ENCODE data around the gene KRT32. TPM values are rescaled to one million over a fixed set of nuclear protein-coding genes. Genes with fewer than 3 reads are reported as not detected.

The KRT32 gene
- total RNA-seq, 1 experiment from 2014 or later, result 0.72 TPM

GRCh38 chr17:41483991-41484826 is 17.0 kb upstream of the KRT32 start:
- CTCF ChIA-PET, result no interaction called here
- no peaks in the 10 kb centered on the region for H3K9me3 ChIP-seq (ENCODE audit: control insufficient read depth, insufficient read depth, low read depth, low read length)
- POLR2A ChIA-PET, result no interaction called here
- H3K27ac ChIP-seq (ENCODE audit: low read length), result no peak overlapping the region
- peaks cover 17% of the 10 kb centered on the region for H3K4me1 ChIP-seq (ENCODE audit: control insufficient read depth, insufficient read depth, low read length)
- H3K4me3 ChIP-seq (ENCODE audit: low read depth in 2 of 2, low read length in 2 of 2), result no peak overlapping the region
- DNase-seq (ENCODE audit: low read depth, low spot score), result no peak
- in situ Hi-C loops (cut with HindIII; ENCODE audit: low pct_unique_long_range_greater_than_20kb, low sequenced_read_pairs) (no loop called here), intact Hi-C loops (cut with micrococcal nuclease; ENCODE audit: unreplicated experiment) (loop anchor here (5.0 kb wide), 1 partner anchor 382 kb away; the partner anchor contains the start of gene KRTAP4-16)
- BruUV-seq (replicated peaks), result no TSS peak
- H3K27me3 ChIP-seq (ENCODE audit: control insufficient read depth, insufficient read depth, low read length), result no peaks in the 10 kb centered on the region
- H3K36me3 ChIP-seq (ENCODE audit: control insufficient read depth, insufficient read depth, low read length), result no peaks in the 10 kb centered on the region
- peak; percentile 42 for ATAC-seq
- TF ChIP-seq CTCF (IDR thresholded peaks at IDR 0.05), result no peak
- TF ChIP-seq TCF7L2 (IDR thresholded peaks at IDR 0.05; ENCODE audit: low read depth, low read length), result no peak
- TF ChIP-seq SIN3A (IDR thresholded peaks at IDR 0.05; ENCODE audit: borderline replicate concordance, insufficient read depth, low read depth, low read length), result no peak
- no peak for TF ChIP-seq REST (IDR thresholded peaks at IDR 0.05; ENCODE audit: insufficient read depth in 1 of 2, low read depth in 2 of 2, low read length in 1 of 2)
- TF ChIP-seq POLR2AphosphoS5 (IDR thresholded peaks at IDR 0.05; ENCODE audit: low read depth, low read length), result no peak

- intact Hi-C loops (cut with micrococcal nuclease; ENCODE audit: unreplicated experiment), result loop anchor here (5.0 kb wide), 1 partner anchor 381 kb away; the partner anchor contains the start of gene KRTAP4-16
- BruUV-seq (replicated peaks), result no TSS peak
- no peak overlapping the region for H3K27ac ChIP-seq (ENCODE audit: low read length)
- CTCF ChIA-PET, result no interaction called here
- H3K36me3 ChIP-seq (ENCODE audit: control insufficient read depth, insufficient read depth, low read length), result no peaks in the 10 kb centered on the region
- in situ Hi-C loops (cut with HindIII; ENCODE audit: low pct_unique_long_range_greater_than_20kb, low sequenced_read_pairs), result no loop called here
- H3K4me1 ChIP-seq (ENCODE audit: control insufficient read depth, insufficient read depth, low read length), result peaks cover 17% of the 10 kb centered on the region
- H3K27me3 ChIP-seq (ENCODE audit: control insufficient read depth, insufficient read depth, low read length), result no peaks in the 10 kb centered on the region
- POLR2A ChIA-PET, result no interaction called here
- TF ChIP-seq TCF7L2 (IDR thresholded peaks at IDR 0.05; ENCODE audit: low read depth, low read length), result no peak
- TF ChIP-seq CTCF (IDR thresholded peaks at IDR 0.05), result no peak
- TF ChIP-seq POLR2AphosphoS5 (IDR thresholded peaks at IDR 0.05; ENCODE audit: low read depth, low read length), result no peak
- TF ChIP-seq REST (IDR thresholded peaks at IDR 0.05; ENCODE audit: insufficient read depth in 1 of 2, low read depth in 2 of 2, low read length in 1 of 2), result no peak
- no peak for TF ChIP-seq SIN3A (IDR thresholded peaks at IDR 0.05; ENCODE audit: borderline replicate concordance, insufficient read depth, low read depth, low read length)
- H3K9me3 ChIP-seq (ENCODE audit: control insufficient read depth, insufficient read depth, low read depth, low read length), result no peaks in the 10 kb centered on the region
- no peak for DNase-seq (ENCODE audit: low read depth, low spot score)
- no peak overlapping the region for H3K4me3 ChIP-seq (ENCODE audit: low read depth in 2 of 2, low read length in 2 of 2)
- ATAC-seq, result no peak
Measured at GRCh38 chr17:41483531-41483930, 16.3 kb upstream of the KRT32 start.

Data from Panc1 (cell line).